Thyroid gland (tissue), 4 donors: ENCODE measurements around the gene AP3D1. TPM values are rescaled to one million over a fixed set of nuclear protein-coding genes. Genes with fewer than 3 reads are reported as not detected.

Experiments used
- DNase-seq, 2 donors: peaks; one replicate each; pipeline ENCODE4 v3.0.0-alpha.2; 2019
- H3K27ac ChIP-seq, 3 donors: fragments of 200-600 bp; sonication (generic); 1 replicate in 2 of 3; 2 replicates in 1 of 3; pipeline ENCODE4 v1.5.1; 2016 to 2019; ENCODE audit warnings: mild to moderate bottlenecking in 1 of 3, moderate library complexity in 1 of 3
- H3K27me3 ChIP-seq: fragments of 200-600 bp; sonication (generic); one replicate; pipeline ENCODE4 v1.5.1; 2019
- H3K36me3 ChIP-seq, 2 donors: fragments of 200-600 bp; sonication (generic); one replicate each; pipeline ENCODE4 v1.5.1; 2016 to 2019
- H3K4me1 ChIP-seq, 2 donors: fragments of 200-600 bp; sonication (generic); one replicate each; pipeline ENCODE4 v1.5.1; 2017 to 2019
- H3K4me3 ChIP-seq, 3 donors: fragments of 200-600 bp; sonication (generic); replicated peaks in 1 of 3; 1 replicate in 2 of 3; 2 replicates in 1 of 3; pipeline ENCODE4 v1.5.1; 2016; ENCODE audit warnings: mild to moderate bottlenecking in 1 of 3
- H3K9me3 ChIP-seq: fragments of 200-600 bp; sonication (generic); one replicate; pipeline ENCODE4 v1.5.1; 2017
- POLR2A ChIP-seq, 2 donors: fragments of 450-650 bp; IDR thresholded peaks; one replicate each; pipeline ENCODE4 v1.6.1; 2017; ENCODE audit warnings: antibody characterized with exemption in 2 of 2, mild to moderate bottlenecking in 2 of 2, moderate library complexity in 1 of 2
- WGBS, 2 donors: methylation state at CpG; one replicate each; pipeline ENCODE4 v1.1.5; 2017; 5-methylcytosine and 5-hydroxymethylcytosine counted together
- intact Hi-C: fragments of 100-400 bp; cut with DNase I; formaldehyde crosslinking; loops from one replicate; pipeline ENCODE4 v1.15.1; 2023
- total RNA-seq, 4 donors: library from RNA; depleted of rRNA; stranded (reverse); fragments of >200 nt; gene quantifications; one replicate each; pipeline ENCODE4 v1.2.3, GENCODE V29; 2016
- TF ChIP-seq, protein P1 (sequence below), 6 experiments: fragments of 200-600 bp in 3 of 6; fragments of 450-650 bp in 3 of 6; sonication (generic) in 3 of 6; IDR thresholded peaks; one replicate each; pipeline ENCODE4 v1.5.1; 2016 to 2019; ENCODE audit warnings: antibody characterized with exemption in 6 of 6, mild to moderate bottlenecking in 2 of 6, inconsistent platforms in 1 of 6, moderate library complexity in 1 of 6

The AP3D1 gene
- total RNA-seq, 4 donors from 2014 or later: 62.5 to 121 (median 118) TPM

DNA sequence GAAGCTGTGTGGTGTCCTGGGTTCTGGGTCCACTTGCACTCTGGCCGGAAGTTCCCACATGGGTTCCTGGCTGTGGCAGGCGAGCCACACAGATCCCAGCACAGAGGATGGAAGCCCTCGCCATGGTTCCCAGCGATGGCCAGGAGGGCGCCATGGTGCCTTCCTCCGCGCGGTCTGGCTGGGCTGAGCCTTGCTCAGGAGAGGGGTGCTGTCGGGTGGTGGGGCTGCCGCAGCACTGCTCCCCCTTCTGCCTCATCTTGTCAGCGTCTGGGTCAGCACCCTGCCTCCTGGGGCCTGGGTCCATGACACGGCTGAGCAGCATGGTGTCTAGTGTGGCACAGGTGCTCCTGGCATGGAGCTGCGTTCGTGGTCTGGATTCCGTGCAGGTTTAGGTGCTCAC is 45.9 kb upstream of the AP3D1 start:
- Histone ChIP-seq H3K4me1 (no peaks in the 10 kb centered on the region), H3K36me3 (peaks cover 18 to 30% of the 10 kb centered on the region in 2 donors), H3K27ac (no peak overlapping the region), H3K27me3 (no peaks in the 10 kb centered on the region), H3K4me3 (no peak overlapping the region), H3K9me3 (no peaks in the 10 kb centered on the region)
- no peak for DNase-seq
- 94 to 96% methylated on average over 5 of the region's 15 CpGs for WGBS, 2 donors
- intact Hi-C loops: no loop called here
- TF ChIP-seq POLR2A (IDR thresholded peaks at IDR 0.05): no peak
- TF ChIP-seq, protein P1, sequence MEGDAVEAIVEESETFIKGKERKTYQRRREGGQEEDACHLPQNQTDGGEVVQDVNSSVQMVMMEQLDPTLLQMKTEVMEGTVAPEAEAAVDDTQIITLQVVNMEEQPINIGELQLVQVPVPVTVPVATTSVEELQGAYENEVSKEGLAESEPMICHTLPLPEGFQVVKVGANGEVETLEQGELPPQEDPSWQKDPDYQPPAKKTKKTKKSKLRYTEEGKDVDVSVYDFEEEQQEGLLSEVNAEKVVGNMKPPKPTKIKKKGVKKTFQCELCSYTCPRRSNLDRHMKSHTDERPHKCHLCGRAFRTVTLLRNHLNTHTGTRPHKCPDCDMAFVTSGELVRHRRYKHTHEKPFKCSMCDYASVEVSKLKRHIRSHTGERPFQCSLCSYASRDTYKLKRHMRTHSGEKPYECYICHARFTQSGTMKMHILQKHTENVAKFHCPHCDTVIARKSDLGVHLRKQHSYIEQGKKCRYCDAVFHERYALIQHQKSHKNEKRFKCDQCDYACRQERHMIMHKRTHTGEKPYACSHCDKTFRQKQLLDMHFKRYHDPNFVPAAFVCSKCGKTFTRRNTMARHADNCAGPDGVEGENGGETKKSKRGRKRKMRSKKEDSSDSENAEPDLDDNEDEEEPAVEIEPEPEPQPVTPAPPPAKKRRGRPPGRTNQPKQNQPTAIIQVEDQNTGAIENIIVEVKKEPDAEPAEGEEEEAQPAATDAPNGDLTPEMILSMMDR (IDR thresholded peaks at IDR 0.05): no peak

DNA sequence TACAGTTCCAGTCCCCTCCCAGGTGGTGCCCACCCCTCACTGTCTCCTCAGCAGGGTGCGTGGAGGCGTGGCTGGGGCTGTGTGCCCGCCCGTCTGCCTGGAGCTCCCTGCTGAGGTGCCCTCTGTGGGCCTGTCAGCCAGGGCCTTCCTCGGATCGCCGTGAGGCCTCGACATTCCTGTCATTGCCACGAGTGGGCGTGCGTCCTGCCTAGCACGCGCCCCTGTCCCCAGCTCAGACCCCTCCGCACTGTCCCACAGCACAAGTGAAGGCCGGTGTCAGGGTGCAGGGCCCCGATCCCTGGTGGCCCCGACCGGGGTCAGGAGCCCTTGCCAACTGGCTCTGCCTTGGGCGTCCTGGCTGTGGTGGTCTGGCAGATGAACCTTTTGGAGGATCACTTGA is 44.5 kb upstream of the AP3D1 start:
- Histone ChIP-seq H3K9me3 (no peaks in the 10 kb centered on the region), H3K4me3 (no peak overlapping the region), H3K36me3 (peaks cover 30 to 38% of the 10 kb centered on the region in 2 donors), H3K27ac (no peak overlapping the region), H3K27me3 (no peaks in the 10 kb centered on the region), H3K4me1 (no peaks in the 10 kb centered on the region)
- no peak for TF ChIP-seq POLR2A (IDR thresholded peaks at IDR 0.05)
- TF ChIP-seq, protein P1 (IDR thresholded peaks at IDR 0.05): no peak
- no peak for DNase-seq
- 95 to 100% methylated on average over 4 to 17 of the region's 19 CpGs for WGBS, 2 donors
- intact Hi-C loops: no loop called here

DNA sequence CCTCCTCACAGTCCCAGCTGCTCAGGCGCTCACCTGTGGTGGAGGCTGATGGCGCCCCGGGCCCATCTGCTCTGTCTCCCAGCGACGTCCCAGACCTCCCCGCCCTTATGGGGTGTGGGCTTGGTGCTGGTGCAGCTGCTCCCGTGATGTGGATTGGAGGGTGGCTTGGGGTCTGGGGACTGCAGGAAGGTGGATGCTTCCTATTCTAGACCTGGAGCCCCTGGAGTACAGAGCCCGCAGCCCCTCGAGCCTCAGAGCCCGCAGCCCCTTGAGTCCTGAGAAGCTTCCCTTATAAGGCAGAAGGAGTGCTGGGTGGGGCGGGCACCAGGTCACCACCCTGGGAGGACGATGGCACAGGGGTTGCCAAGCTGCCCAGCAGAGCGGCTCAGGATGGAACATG is 44.0 kb upstream of the AP3D1 start:
- intact Hi-C loops: no loop called here
- Histone ChIP-seq H3K4me3 (no peak overlapping the region), H3K4me1 (no peaks in the 10 kb centered on the region), H3K27me3 (no peaks in the 10 kb centered on the region), H3K27ac (no peak overlapping the region), H3K9me3 (no peaks in the 10 kb centered on the region), H3K36me3 (peaks cover 30 to 40% of the 10 kb centered on the region in 2 donors)
- 93% methylated on average over 5 to 7 of the region's 13 CpGs for WGBS, 2 donors
- TF ChIP-seq, protein P1 (IDR thresholded peaks at IDR 0.05): no peak
- no peak for TF ChIP-seq POLR2A (IDR thresholded peaks at IDR 0.05)
- no peak for DNase-seq

DNA sequence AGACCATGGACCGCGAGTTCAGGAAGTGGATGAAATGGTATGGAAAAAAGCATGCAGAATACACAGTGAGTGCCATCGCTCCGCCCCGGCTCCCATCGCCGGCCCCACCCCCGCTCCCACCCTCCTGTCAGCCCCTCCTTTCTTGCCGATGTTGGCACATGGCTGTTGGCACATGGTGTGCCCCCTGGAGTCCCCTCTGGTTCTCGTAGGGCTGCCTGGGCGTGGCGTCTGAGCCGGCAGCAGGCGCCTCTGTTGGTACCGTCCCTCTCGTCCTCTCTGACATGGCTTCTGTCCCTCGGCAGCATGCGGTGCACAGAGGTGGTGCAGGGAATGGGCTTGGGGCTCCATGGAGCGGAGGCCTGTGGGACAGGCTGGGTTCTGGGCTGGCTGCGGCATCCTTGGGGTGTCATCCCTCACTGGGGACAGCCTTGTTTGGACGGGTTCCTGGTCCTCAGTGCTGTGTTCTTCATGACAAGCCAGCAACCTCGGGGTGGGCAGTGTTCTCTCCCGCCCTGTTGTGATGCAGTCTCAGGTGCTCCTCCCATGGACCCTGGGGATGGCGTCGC is 43.2 kb upstream of the AP3D1 start:
- Histone ChIP-seq H3K36me3 (peaks cover 30 to 44% of the 10 kb centered on the region in 2 donors), H3K27ac (no peak overlapping the region), H3K4me3 (no peak overlapping the region), H3K9me3 (no peaks in the 10 kb centered on the region), H3K27me3 (no peaks in the 10 kb centered on the region), H3K4me1 (no peaks in the 10 kb centered on the region)
- WGBS, 2 donors: 92 to 93% methylated on average over 19 to 22 of the region's 25 CpGs
- no peak for TF ChIP-seq POLR2A (IDR thresholded peaks at IDR 0.05)
- TF ChIP-seq, protein P1 (IDR thresholded peaks at IDR 0.05): no peak
- intact Hi-C loops: no loop called here
- DNase-seq: no peak

DNA sequence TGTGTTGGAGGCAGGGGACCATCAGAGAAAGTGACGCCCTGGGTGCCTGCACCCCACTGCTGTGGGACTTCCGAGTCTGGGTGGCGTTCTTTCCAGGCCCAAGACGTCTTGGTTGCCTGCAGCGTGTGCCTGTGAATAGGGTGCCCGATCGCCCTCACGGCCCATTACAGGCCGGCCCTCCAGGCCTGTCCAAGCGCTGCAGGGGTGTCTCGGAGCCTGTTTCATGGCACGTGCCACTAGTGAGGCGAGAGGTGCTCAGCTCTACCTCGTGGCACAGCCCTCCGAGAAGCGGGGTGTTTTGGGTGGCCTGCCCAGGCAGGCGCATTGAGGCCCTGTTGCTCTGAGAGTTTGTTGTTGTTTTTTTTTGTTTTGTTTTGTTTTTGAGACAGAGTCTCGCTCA is 42.4 kb upstream of the AP3D1 start:
- Histone ChIP-seq H3K9me3 (no peaks in the 10 kb centered on the region), H3K27me3 (no peaks in the 10 kb centered on the region), H3K27ac (no peak overlapping the region), H3K4me1 (no peaks in the 10 kb centered on the region), H3K4me3 (no peak overlapping the region), H3K36me3 (peaks cover 30 to 46% of the 10 kb centered on the region in 2 donors)
- DNase-seq: no peak
- TF ChIP-seq POLR2A (IDR thresholded peaks at IDR 0.05): no peak
- TF ChIP-seq, protein P1 (IDR thresholded peaks at IDR 0.05): no peak
- WGBS, 2 donors: 92 to 98% methylated on average over 14 to 18 of the region's 18 CpGs
- intact Hi-C loops: no loop called here
